ENCODE results near the gene SOBP.

DNA sequence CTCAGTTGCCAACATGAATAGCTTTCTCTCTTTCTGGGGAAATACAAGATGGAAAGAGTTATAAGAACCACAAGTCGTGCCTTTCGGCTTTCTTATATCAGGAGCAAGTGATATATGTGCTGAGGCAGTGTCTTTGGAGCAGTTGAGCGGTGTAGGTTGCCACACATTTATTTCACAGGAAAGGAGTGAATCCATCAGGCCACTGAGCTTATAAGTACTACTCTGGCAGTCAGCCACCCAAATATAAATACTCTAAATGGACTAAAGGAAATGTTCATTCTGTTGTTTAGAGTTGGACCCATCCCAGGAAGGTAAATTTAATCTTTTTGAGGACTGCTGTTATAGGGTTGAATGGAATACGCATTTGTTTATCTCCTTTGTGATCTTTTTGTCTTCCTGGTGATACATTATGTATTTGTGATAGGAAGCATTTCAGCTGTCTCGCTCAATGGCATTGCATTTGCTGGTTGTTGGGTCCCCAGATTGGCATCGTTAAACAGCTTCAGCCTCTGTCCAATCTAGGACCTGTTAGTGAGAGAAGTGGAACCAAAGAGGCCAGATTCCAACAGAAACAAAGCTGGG, 139.7 kb downstream of the SOBP start:
- no peak for TF ChIP-seq POLR2A (IDR thresholded peaks at IDR 0.05)
- TF ChIP-seq, protein P1, sequence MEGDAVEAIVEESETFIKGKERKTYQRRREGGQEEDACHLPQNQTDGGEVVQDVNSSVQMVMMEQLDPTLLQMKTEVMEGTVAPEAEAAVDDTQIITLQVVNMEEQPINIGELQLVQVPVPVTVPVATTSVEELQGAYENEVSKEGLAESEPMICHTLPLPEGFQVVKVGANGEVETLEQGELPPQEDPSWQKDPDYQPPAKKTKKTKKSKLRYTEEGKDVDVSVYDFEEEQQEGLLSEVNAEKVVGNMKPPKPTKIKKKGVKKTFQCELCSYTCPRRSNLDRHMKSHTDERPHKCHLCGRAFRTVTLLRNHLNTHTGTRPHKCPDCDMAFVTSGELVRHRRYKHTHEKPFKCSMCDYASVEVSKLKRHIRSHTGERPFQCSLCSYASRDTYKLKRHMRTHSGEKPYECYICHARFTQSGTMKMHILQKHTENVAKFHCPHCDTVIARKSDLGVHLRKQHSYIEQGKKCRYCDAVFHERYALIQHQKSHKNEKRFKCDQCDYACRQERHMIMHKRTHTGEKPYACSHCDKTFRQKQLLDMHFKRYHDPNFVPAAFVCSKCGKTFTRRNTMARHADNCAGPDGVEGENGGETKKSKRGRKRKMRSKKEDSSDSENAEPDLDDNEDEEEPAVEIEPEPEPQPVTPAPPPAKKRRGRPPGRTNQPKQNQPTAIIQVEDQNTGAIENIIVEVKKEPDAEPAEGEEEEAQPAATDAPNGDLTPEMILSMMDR (IDR thresholded peaks at IDR 0.05), result no peak

All from thyroid gland (tissue), 4 donors.